KMS-11 (cell line): ENCODE measurements around the gene SYT10.

ENCODE experiments used
- H2AFZ ChIP-seq: fragments of 200-600 bp; sonication (generic); 2 replicates; pipeline ENCODE4 v1.6.1; 2016; ENCODE audit warnings: antibody characterized with exemption, mixed run types, low read depth
- H3K27ac ChIP-seq: fragments of 200-600 bp; sonication (generic); 2 replicates; pipeline ENCODE4 v1.6.1; 2016; ENCODE audit warnings: mild to moderate bottlenecking, mixed run types
- H3K27me3 ChIP-seq: fragments of 200-600 bp; sonication (generic); 2 replicates; pipeline ENCODE4 v1.6.1; 2017; ENCODE audit warnings: mild to moderate bottlenecking, low read depth, mixed run types, moderate library complexity; ENCODE audit not compliant: insufficient read depth
- H3K36me3 ChIP-seq: fragments of 200-600 bp; sonication (generic); 2 replicates; pipeline ENCODE4 v1.6.1; 2017; ENCODE audit warnings: mild to moderate bottlenecking, mixed run types; ENCODE audit not compliant: insufficient read depth
- H3K4me1 ChIP-seq: fragments of 200-600 bp; sonication (generic); 2 replicates; pipeline ENCODE4 v1.6.1; 2016; ENCODE audit warnings: mild to moderate bottlenecking, low read depth, mixed run types; ENCODE audit not compliant: poor library complexity, severe bottlenecking
- H3K4me2 ChIP-seq: fragments of 200-600 bp; sonication (generic); 2 replicates; pipeline ENCODE4 v1.7.0; 2016; ENCODE audit warnings: mild to moderate bottlenecking, mixed run types
- H3K4me3 ChIP-seq: fragments of 200-600 bp; sonication (generic); IDR thresholded peaks from 2 replicates; pipeline ENCODE4 v1.6.1; 2017; ENCODE audit warnings: low read depth, low read length, mixed read lengths; ENCODE audit not compliant: insufficient read depth
- H3K79me2 ChIP-seq: fragments of 200-600 bp; sonication (generic); 2 replicates; pipeline ENCODE4 v1.6.1; 2016; ENCODE audit warnings: low read depth, mixed run types; ENCODE audit not compliant: insufficient read depth
- H3K9ac ChIP-seq: fragments of 200-600 bp; sonication (generic); 2 replicates; pipeline ENCODE4 v1.6.1; 2016; ENCODE audit warnings: mild to moderate bottlenecking, mixed run types
- H4K20me1 ChIP-seq: fragments of 200-600 bp; sonication (generic); 2 replicates; pipeline ENCODE4 v1.6.1; 2016; ENCODE audit warnings: mild to moderate bottlenecking, mixed run types; ENCODE audit not compliant: insufficient read depth
- TF ChIP-seq, protein P1 (sequence below): fragments of 200-600 bp; sonication (generic); conservative IDR thresholded peaks from 2 replicates; pipeline ENCODE4 v1.6.1; 2017; ENCODE audit warnings: low read depth, mild to moderate bottlenecking, antibody characterized with exemption, low read length, moderate library complexity, mixed read lengths

SYT10 gene

DNA sequence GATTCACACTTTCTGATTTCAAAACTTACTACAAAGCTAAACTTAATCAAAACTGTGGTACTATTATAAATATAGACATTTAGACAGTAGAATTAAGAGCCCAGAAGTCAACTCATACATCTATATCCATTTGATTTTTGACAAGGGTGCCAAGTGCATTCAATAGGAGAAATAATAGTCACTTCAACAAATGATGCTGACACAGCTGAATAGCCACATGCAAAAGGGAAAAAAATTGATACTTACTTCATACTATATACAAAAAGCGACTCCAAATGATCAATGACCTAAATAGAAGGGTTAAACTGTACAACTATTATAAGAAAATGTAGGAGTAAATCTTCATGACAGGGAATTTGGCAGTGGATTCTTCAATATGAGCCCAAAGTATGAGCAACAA, 40.7 kb upstream of the SYT10 start:
- TF ChIP-seq, protein P1, sequence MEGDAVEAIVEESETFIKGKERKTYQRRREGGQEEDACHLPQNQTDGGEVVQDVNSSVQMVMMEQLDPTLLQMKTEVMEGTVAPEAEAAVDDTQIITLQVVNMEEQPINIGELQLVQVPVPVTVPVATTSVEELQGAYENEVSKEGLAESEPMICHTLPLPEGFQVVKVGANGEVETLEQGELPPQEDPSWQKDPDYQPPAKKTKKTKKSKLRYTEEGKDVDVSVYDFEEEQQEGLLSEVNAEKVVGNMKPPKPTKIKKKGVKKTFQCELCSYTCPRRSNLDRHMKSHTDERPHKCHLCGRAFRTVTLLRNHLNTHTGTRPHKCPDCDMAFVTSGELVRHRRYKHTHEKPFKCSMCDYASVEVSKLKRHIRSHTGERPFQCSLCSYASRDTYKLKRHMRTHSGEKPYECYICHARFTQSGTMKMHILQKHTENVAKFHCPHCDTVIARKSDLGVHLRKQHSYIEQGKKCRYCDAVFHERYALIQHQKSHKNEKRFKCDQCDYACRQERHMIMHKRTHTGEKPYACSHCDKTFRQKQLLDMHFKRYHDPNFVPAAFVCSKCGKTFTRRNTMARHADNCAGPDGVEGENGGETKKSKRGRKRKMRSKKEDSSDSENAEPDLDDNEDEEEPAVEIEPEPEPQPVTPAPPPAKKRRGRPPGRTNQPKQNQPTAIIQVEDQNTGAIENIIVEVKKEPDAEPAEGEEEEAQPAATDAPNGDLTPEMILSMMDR = no peak

GRCh38 chr12:33476058-33476457, 36.4 kb upstream of the SYT10 start:
- H3K36me3 ChIP-seq = no peaks in the 10 kb centered on the region
- TF ChIP-seq, protein P1 = no peak
- no peaks in the 10 kb centered on the region for H3K4me1 ChIP-seq
- no peaks in the 10 kb centered on the region for H3K79me2 ChIP-seq
- H3K9ac ChIP-seq = no peak overlapping the region
- no peak overlapping the region for H2AFZ ChIP-seq
- H3K27ac ChIP-seq = no peak overlapping the region
- no peaks in the 10 kb centered on the region for H4K20me1 ChIP-seq
- no peak overlapping the region for H3K4me2 ChIP-seq
- H3K4me3 ChIP-seq = no peak overlapping the region
- H3K27me3 ChIP-seq = no peaks in the 10 kb centered on the region

More for the DNA sequence above, 40.7 kb upstream of the SYT10 start:
- no peak overlapping the region for H3K9ac ChIP-seq
- no peaks in the 10 kb centered on the region for H4K20me1 ChIP-seq
- no peaks in the 10 kb centered on the region for H3K79me2 ChIP-seq
- no peaks in the 10 kb centered on the region for H3K36me3 ChIP-seq
- H3K4me1 ChIP-seq = no peaks in the 10 kb centered on the region
- no peak overlapping the region for H2AFZ ChIP-seq
- H3K4me3 ChIP-seq = no peak overlapping the region
- H3K27ac ChIP-seq = no peak overlapping the region
- no peak overlapping the region for H3K4me2 ChIP-seq
- H3K27me3 ChIP-seq = no peaks in the 10 kb centered on the region

DNA sequence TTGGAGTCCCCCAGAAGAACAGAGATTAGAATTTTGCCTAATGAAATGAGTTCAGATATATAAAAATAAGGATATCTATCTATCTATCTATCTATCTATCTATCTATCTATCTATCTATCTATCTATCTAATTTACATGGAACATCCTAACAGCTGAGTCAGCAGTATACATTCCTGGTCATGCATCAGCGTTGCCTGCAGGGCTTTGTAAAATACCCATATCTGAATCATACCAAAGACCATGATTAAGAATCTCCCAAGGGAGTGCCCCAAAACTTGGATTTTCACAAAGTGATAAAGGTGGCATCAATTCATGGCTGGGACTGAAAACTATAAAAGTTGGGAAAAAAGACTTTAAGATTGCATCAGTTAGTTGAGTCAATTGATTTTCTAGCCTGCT, 32.7 kb upstream of the SYT10 start:
- H3K27me3 ChIP-seq = no peaks in the 10 kb centered on the region
- H3K4me2 ChIP-seq = no peak overlapping the region
- no peaks in the 10 kb centered on the region for H3K4me1 ChIP-seq
- H2AFZ ChIP-seq = no peak overlapping the region
- no peak overlapping the region for H3K4me3 ChIP-seq
- H3K9ac ChIP-seq = no peak overlapping the region
- H3K79me2 ChIP-seq = no peaks in the 10 kb centered on the region
- H4K20me1 ChIP-seq = no peaks in the 10 kb centered on the region
- TF ChIP-seq, protein P1 = no peak
- no peaks in the 10 kb centered on the region for H3K36me3 ChIP-seq
- no peak overlapping the region for H3K27ac ChIP-seq

DNA sequence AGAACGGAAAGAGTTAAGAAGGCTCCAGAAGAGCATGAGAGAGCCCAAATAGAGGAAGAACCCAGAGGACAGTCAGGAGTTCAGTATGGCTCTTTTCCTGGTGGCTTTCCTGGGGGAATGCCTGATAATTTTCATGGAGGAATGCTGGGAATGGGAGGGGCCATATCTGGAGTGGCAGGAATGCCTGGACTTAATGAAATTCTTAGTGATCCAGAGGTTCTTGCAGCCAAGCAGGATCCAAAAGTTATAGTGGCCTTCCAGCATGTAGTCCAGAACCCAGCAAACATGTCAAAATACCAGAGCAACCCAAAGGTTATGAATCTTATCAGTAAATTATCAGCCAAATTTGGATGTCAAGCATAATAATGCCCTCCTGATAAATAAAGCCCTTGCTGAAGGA, 15.5 kb upstream of the SYT10 start:
- no peak overlapping the region for H2AFZ ChIP-seq
- no peaks in the 10 kb centered on the region for H3K4me1 ChIP-seq
- no peak overlapping the region for H3K4me3 ChIP-seq
- H3K27me3 ChIP-seq = no peaks in the 10 kb centered on the region
- no peak overlapping the region for H3K4me2 ChIP-seq
- no peaks in the 10 kb centered on the region for H3K36me3 ChIP-seq
- H3K27ac ChIP-seq = no peak overlapping the region
- TF ChIP-seq, protein P1 = no peak
- H3K79me2 ChIP-seq = no peaks in the 10 kb centered on the region
- no peak overlapping the region for H3K9ac ChIP-seq
- H4K20me1 ChIP-seq = no peaks in the 10 kb centered on the region
